OCI-LY3 (cell line): ENCODE measurements around the gene TTC16.
A peak's percentile ranks its signal among the peaks of the same experiment; 100 is the strongest.

Experiments used
- H2AFZ ChIP-seq: fragments of 200-600, 300-600 bp; shearing (Covaris generic); 2 replicates; pipeline ENCODE4 v1.6.0; 2014; ENCODE audit warnings: antibody characterized with exemption, low read depth, low read length
- H3K27ac ChIP-seq: fragments of 200-600, 300-600 bp; sonication (generic); 2 replicates; pipeline ENCODE4 v1.5.1; 2014; ENCODE audit warnings: mild to moderate bottlenecking, low read length, moderate library complexity, mixed read lengths
- H3K27me3 ChIP-seq: fragments of 200-600, 300-600 bp; sonication (generic); 2 replicates; pipeline ENCODE4 v1.6.1; 2014; ENCODE audit warnings: low read depth, low read length, mixed read lengths
- H3K36me3 ChIP-seq: fragments of 200-600, 300-600 bp; sonication (generic); replicated peaks from 2 replicates; pipeline ENCODE3; 2014; ENCODE audit warnings: low read depth, low read length, mixed read lengths
- H3K4me1 ChIP-seq: fragments of 300-600, 200-600 bp; sonication (generic); 2 replicates; pipeline ENCODE4 v1.6.1; 2014; ENCODE audit warnings: low read length, mixed read lengths
- H3K4me2 ChIP-seq: fragments of 200-600, 300-600 bp; sonication (generic); 2 replicates; pipeline ENCODE4 v1.6.1; 2014; ENCODE audit warnings: low read length, mixed read lengths
- H3K4me3 ChIP-seq: fragments of 300-600, 200-600 bp; sonication (generic); 2 replicates; pipeline ENCODE4 v1.5.1; 2014; ENCODE audit warnings: antibody characterized with exemption, mild to moderate bottlenecking, low read length, moderate library complexity
- H3K79me2 ChIP-seq: fragments of 300-600, 200-600 bp; shearing (Covaris generic); 2 replicates; pipeline ENCODE4 v1.6.1; 2014; ENCODE audit warnings: mild to moderate bottlenecking, low read length, mixed read lengths
- H3K9ac ChIP-seq: fragments of 300-600, 200-600 bp; shearing (Covaris generic); 2 replicates; pipeline ENCODE4 v1.6.0; 2014; ENCODE audit warnings: mild to moderate bottlenecking, low read length, moderate library complexity
- H3K9me3 ChIP-seq: fragments of 200-600, 300-600 bp; shearing (Covaris generic); 2 replicates; pipeline ENCODE4 v1.6.1; 2014; ENCODE audit warnings: low read length, mixed read lengths; ENCODE audit not compliant: insufficient read depth
- H4K20me1 ChIP-seq: fragments of 200-600, 300-600 bp; sonication (generic); 2 replicates; pipeline ENCODE4 v1.6.1; 2016; ENCODE audit warnings: low read length, mixed read lengths; ENCODE audit not compliant: insufficient read depth
- CTCF ChIP-seq: fragments of 200-600, 300-600 bp; sonication (generic); IDR thresholded peaks from 2 replicates; pipeline ENCODE4 v1.5.1; 2014; ENCODE audit warnings: antibody characterized with exemption, low read length, low read depth
- EZH2phosphoT487 ChIP-seq: fragments of 200-600 bp; shearing (Covaris generic); IDR thresholded peaks from 2 replicates; pipeline ENCODE4 v1.6.1; 2018; ENCODE audit warnings: antibody characterized with exemption, mixed run types, low read depth

The TTC16 gene

DNA sequence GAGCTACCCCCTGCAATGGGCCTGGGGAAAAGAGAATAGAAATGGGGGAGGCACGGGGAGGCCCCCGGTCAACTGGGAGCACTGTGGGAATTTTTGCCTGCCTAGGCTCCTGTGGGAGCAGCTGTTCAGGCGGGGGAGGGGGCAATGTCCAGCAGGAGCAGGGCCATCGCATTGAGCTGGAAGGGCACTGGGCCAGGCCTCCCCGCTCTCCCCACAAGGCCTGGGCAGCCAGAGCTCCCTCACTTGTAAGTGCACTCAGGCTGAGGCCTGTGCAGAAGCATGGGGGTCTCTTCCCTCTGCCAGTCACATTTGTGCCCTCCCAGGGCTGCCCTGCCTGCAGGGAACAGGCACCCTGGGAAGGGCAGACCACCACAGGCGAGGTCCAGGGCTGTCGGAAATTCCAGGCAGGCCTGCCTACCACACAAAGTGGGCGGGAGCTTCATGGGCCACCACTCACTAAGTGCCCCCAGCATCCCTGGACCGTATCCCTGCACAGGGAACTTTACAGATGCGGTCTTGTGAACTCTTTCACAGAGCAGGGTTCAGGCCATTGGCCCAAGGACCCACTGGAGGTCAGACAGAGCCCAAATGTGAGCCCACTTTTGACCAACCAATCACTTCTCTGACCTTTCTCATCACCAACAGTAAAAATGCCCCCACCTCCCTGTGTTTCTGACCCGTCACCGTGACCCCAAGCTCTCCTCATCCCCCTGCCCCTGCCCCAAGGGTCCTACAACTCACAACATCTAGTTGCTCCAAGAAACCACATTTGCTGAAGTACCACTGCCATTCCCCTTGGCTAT lies 10.1 kb upstream of the TTC16 start:
- Histone ChIP-seq H3K79me2 (no peaks in the 10 kb centered on the region), H3K9ac (no peak overlapping the region), H3K4me1 (no peaks in the 10 kb centered on the region), H2AFZ (no peak overlapping the region), H3K9me3 (no peaks in the 10 kb centered on the region), H3K4me2 (no peak overlapping the region), H3K4me3 (no peak overlapping the region), H3K27ac (no peak overlapping the region), H3K36me3 (no peaks in the 10 kb centered on the region), H3K27me3 (no peaks in the 10 kb centered on the region), H4K20me1 (no peaks in the 10 kb centered on the region)
- TF ChIP-seq CTCF (no peak), EZH2phosphoT487 (no peak)

DNA sequence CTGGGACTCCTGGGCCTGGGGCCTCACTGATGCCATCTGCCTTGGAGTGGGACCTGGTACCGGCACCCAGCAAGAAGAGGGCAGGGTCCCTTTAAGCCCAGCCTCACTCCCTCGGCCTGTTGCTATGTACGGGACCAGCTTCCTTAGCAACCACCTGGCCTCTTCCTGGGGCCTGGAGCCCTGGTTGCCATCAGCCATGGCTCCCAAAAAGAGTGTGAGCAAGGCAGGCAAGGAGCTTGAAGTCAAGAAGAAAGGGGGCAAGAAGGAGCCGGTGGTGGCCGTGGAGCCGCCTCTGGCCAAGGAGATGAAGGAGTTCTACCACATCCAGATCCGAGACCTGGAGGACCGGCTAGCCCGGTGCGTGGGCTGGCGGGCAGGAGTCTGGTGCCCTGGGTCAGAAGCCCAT lies 9.0 kb upstream of the TTC16 start, which contains the start of gene CFAP157:
Gene CFAP157, plus strand, starts transcription at position 153 of the 406 bp plus-strand sequence. Its CDS starts 44 bp downstream, at position 197.
- TF ChIP-seq EZH2phosphoT487 (no peak), CTCF (no peak)
- Histone ChIP-seq H3K79me2 (no peaks in the 10 kb centered on the region), H3K9ac (no peak within 1 kb of the TSS), H3K27ac (no peak within 1 kb of the TSS), H3K36me3 (no peaks in the 10 kb centered on the region), H3K27me3 (no peaks in the 10 kb centered on the region), H3K4me1 (no peaks in the 10 kb centered on the region), H4K20me1 (no peaks in the 10 kb centered on the region), H3K4me2 (0 out of 2 replicates have a peak within 1 kb of the TSS, but pooled peaks have one; percentile 12), H3K4me3 (no peak within 1 kb of the TSS), H2AFZ (no peak within 1 kb of the TSS), H3K9me3 (no peaks in the 10 kb centered on the region)

GRCh38 chr9:127707766-127708165 lies 8.1 kb upstream of the TTC16 start:
- TF ChIP-seq EZH2phosphoT487 (no peak), CTCF (peak; percentile 42)

GRCh38 chr9:127708952-127709587 lies 6.8 kb upstream of the TTC16 start:
- no peak overlapping the region for H3K4me2 ChIP-seq
- no peaks in the 10 kb centered on the region for H3K27me3 ChIP-seq
- no peak overlapping the region for H3K4me3 ChIP-seq
- H3K9ac ChIP-seq, result no peak overlapping the region
- no peak overlapping the region for H3K27ac ChIP-seq
- TF ChIP-seq CTCF, result no peak
- no peaks in the 10 kb centered on the region for H3K79me2 ChIP-seq
- H2AFZ ChIP-seq, result no peak overlapping the region
- H3K36me3 ChIP-seq, result no peaks in the 10 kb centered on the region
- no peaks in the 10 kb centered on the region; the same call in 1 of the 2 replicates for H4K20me1 ChIP-seq
- no peaks in the 10 kb centered on the region for H3K4me1 ChIP-seq
- H3K9me3 ChIP-seq, result no peaks in the 10 kb centered on the region

More at GRCh38 chr9:127707766-127708165, 8.1 kb upstream of the TTC16 start:
- Histone ChIP-seq H3K9ac (no peak overlapping the region), H3K4me3 (no peak overlapping the region), H3K9me3 (no peaks in the 10 kb centered on the region), H3K79me2 (no peaks in the 10 kb centered on the region), H2AFZ (no peak overlapping the region), H3K36me3 (no peaks in the 10 kb centered on the region), H4K20me1 (no peaks in the 10 kb centered on the region), H3K4me1 (no peaks in the 10 kb centered on the region), H3K4me2 (no peak overlapping the region), H3K27ac (no peak overlapping the region), H3K27me3 (no peaks in the 10 kb centered on the region)
